K562 (cell line): ENCODE data around the gene TMEM191C. TPM values are rescaled to one million over a fixed set of nuclear protein-coding genes. Genes with fewer than 3 reads are reported as not detected.
A peak's percentile ranks its signal among the peaks of the same experiment; 100 is the strongest.

Experiments
- CTCF ChIP-seq, 3 experiments: IDR thresholded peaks in 2 of 3; conservative IDR thresholded peaks in 1 of 3; 2 replicates each; pipeline ENCODE4 v1.5.1; 2011 to 2012; ENCODE audit warnings: low read length in 3 of 3, mild to moderate bottlenecking in 3 of 3, control low read depth in 2 of 3, improper control_type of control experiment in 1 of 3, inconsistent platforms in 1 of 3, low read depth in 1 of 3, mixed read lengths in 1 of 3, moderate library complexity in 1 of 3; ENCODE audit not compliant: insufficient read depth in 2 of 3
- GABPA ChIP-seq: fragments of 200-800 bp; sonication (Bioruptor generic); conservative IDR thresholded peaks from 2 replicates; pipeline ENCODE4 v1.6.1; 2016; ENCODE audit warnings: low read depth, missing genetic modification characterization, missing compliant biosample characterization
- GATAD2B ChIP-seq: fragments of 450-650 bp; IDR thresholded peaks from 2 replicates; pipeline ENCODE4 v1.6.1; 2017; ENCODE audit warnings: mild to moderate bottlenecking, borderline replicate concordance
- HNRNPLL ChIP-seq: fragments of 200-400 bp; formaldehyde crosslinking; IDR thresholded peaks from 2 replicates; pipeline ENCODE4 v1.6.1; 2017; ENCODE audit warnings: low read length, low read depth, mild to moderate bottlenecking; ENCODE audit not compliant: poor library complexity, severe bottlenecking
- MBD1 ChIP-seq: fragments of 250-450 bp; sonication (Bioruptor Pico); IDR thresholded peaks from 2 replicates; pipeline ENCODE4 v1.8.0; 2022; ENCODE audit warnings: inconsistent platforms
- MLX ChIP-seq, 2 experiments: fragments of 450-650 bp in 1 of 2; sonication (generic) in 1 of 2; formaldehyde crosslinking; conservative IDR thresholded peaks; 2 replicates each; pipeline versions ENCODE4 v1.4.0 to v1.8.1; 2020 to 2022; ENCODE audit warnings: mild to moderate bottlenecking in 1 of 2, missing genetic modification reagents in 1 of 2
- MTA2 ChIP-seq: fragments of 450-650 bp; IDR thresholded peaks from 2 replicates; pipeline ENCODE4 v1.6.1; 2016; ENCODE audit warnings: low read depth
- NBN ChIP-seq: fragments of 450-650 bp; IDR thresholded peaks from 2 replicates; pipeline ENCODE4 v1.6.1; 2016; ENCODE audit warnings: low read depth, mild to moderate bottlenecking
- NFRKB ChIP-seq: fragments of 450-650 bp; IDR thresholded peaks from 2 replicates; pipeline ENCODE4 v1.6.1; 2016; ENCODE audit warnings: low read depth
- NRF1 ChIP-seq, 2 experiments: fragments of 450-650 bp; IDR thresholded peaks in 1 of 2; conservative IDR thresholded peaks in 1 of 2; 2 replicates each; pipeline ENCODE4 v1.6.1; 2014; ENCODE audit warnings: mild to moderate bottlenecking in 2 of 2
- PCBP1 ChIP-seq: fragments of 200-400 bp; formaldehyde crosslinking; IDR thresholded peaks from 2 replicates; pipeline ENCODE4 v1.6.1; 2018; ENCODE audit warnings: mild to moderate bottlenecking, low read depth, low read length; ENCODE audit not compliant: poor library complexity, severe bottlenecking
- POLR2AphosphoS5 ChIP-seq: IDR thresholded peaks from 2 replicates; pipeline ENCODE4 v1.6.1; 2011; ENCODE audit warnings: mild to moderate bottlenecking, low read depth, low read length, moderate library complexity; ENCODE audit not compliant: control insufficient read depth, insufficient read depth
- PPARD ChIP-seq: fragments of 250-450 bp; sonication (Bioruptor Pico); IDR thresholded peaks from 2 replicates; pipeline ENCODE4 v1.8.0; 2022; ENCODE audit warnings: inconsistent platforms, mild to moderate bottlenecking, moderate library complexity
- SREBF1 ChIP-seq: fragments of 150-350 bp; IDR thresholded peaks from 2 replicates; pipeline ENCODE4 v1.6.1; 2014; ENCODE audit warnings: antibody characterized with exemption, low read depth, low read length, borderline replicate concordance
- SRSF7 ChIP-seq: fragments of 200-400 bp; formaldehyde crosslinking; optimal IDR thresholded peaks from 2 replicates; pipeline ENCODE3; 2017; ENCODE audit warnings: mild to moderate bottlenecking, low read depth, low read length
- TGIF2 ChIP-seq: sonication (generic); formaldehyde crosslinking; IDR thresholded peaks from 2 replicates; pipeline ENCODE4 v1.8.1; 2022; ENCODE audit warnings: mild to moderate bottlenecking, missing genetic modification reagents, moderate library complexity
- ZBED1 ChIP-seq: IDR thresholded peaks from 2 replicates; pipeline ENCODE4 v1.6.1; 2014
- ZBTB17 ChIP-seq: fragments of 450-650 bp; formaldehyde crosslinking; IDR thresholded peaks from 2 replicates; pipeline ENCODE4 v1.4.0; 2020; ENCODE audit warnings: mild to moderate bottlenecking
- ZNF133 ChIP-seq: fragments of 250-450 bp; sonication (Bioruptor Pico); IDR thresholded peaks from 2 replicates; pipeline ENCODE4 v1.4.0; 2020; ENCODE audit warnings: mild to moderate bottlenecking
- ZNF175 ChIP-seq: fragments of 200-800 bp; sonication (Bioruptor generic); IDR thresholded peaks from 2 replicates; pipeline ENCODE4 v1.6.1; 2016; ENCODE audit warnings: low read depth, mild to moderate bottlenecking, missing genetic modification characterization, missing compliant biosample characterization
- ZNF253 ChIP-seq: fragments of 250-450 bp; sonication (Bioruptor Pico); conservative IDR thresholded peaks from 2 replicates; pipeline ENCODE4 v1.6.1; 2021; ENCODE audit warnings: mild to moderate bottlenecking
- ZNF316 ChIP-seq: fragments of 450-650 bp; IDR thresholded peaks from 2 replicates; pipeline ENCODE4 v1.6.1; 2016
- polyA plus RNA-seq, 8 experiments: library from polyadenylated mRNA; depleted of rRNA in 4 of 8; stranded (reverse) in 5 of 8; unstranded in 3 of 8; fragments of >200 nt; fragmentation: Nextera tagmentation in 2 of 8; fragmentation: Illumina TruSeq in 1 of 8; extraction: Ambion mirVana in 2 of 8; extraction: Trizol in 1 of 8; gene quantifications; 2 replicates each; pipeline versions ENCODE4 v1.2.1 to v1.2.3, GENCODE V29; 2011 to 2014; ENCODE audit warnings: inconsistent platforms in 1 of 8, missing spikeins in 1 of 8
- total RNA-seq, 7 experiments: library from RNA; depleted of rRNA in 6 of 7; stranded (reverse); fragments of >200 nt in 6 of 7; fragmentation: Illumina TruSeq in 2 of 7; extraction: Trizol in 2 of 7; gene quantifications; 2 replicates each; pipeline versions ENCODE4 v1.2.1 to v1.2.3, GENCODE V29; 2011 to 2021; ENCODE audit warnings: low replicate concordance in 1 of 7
- TF ChIP-seq, protein P1 (sequence below): fragments of 250-450 bp; sonication (Bioruptor Pico); IDR thresholded peaks from 2 replicates; pipeline ENCODE4 v1.5.0; 2021; ENCODE audit warnings: mild to moderate bottlenecking, moderate library complexity

Gene TMEM191C
- total and polyA plus RNA-seq, 9 of the 15 experiments (the other 6 are each of a cell fraction or from before 2014, with no cell fraction given): 0.15 to 7.1 (median 1.1) TPM

DNA sequence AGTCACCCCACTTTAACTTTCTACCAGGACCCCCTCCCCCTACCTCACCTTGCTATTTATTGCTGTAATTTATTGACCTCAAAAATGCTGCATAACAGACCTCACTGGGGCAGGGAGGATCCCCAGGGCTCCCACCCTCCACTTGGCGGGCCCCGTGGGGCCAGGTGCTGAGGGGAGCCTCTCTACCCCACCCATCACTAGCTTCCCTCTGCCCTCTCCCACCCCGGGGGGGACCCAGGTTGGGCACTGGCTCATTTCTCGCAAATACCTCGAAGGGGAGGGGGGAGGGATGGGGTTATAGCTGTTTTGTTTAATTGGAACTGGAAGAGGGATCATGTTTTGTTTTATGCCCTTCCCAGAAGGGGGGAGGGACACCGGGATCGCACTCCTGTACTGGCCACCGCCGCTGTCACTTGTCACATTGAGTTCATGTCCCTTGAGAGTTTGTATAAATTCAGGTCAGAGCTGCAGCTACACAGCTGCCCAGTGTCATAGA, 16.3 kb upstream of the TMEM191C start (continued):
- TF ChIP-seq ZNF175 (CRISPR knock-in tag): no peak
- TF ChIP-seq NFRKB: no peak
- no peak for TF ChIP-seq MTA2
- TF ChIP-seq GATAD2B: no peak
- peak; percentile 84; the same call in 1 of the 2 replicates for TF ChIP-seq TGIF2
- TF ChIP-seq CTCF (IDR thresholded peaks at IDR 0.05 in 2 of 3, conservative IDR thresholded peaks at IDR 0.05 in 1 of 3; ENCODE audit: insufficient read depth in 2 of 3, low read depth in 1 of 3, low read length in 3 of 3): no peak; a peak in 1 of 6 replicates
- TF ChIP-seq PPARD: no peak
- no peak for TF ChIP-seq ZNF316
- peak; percentile 29 for TF ChIP-seq HNRNPLL
- no peak for TF ChIP-seq NRF1 (conservative IDR thresholded peaks at IDR 0.05 in 1 of 2, IDR thresholded peaks at IDR 0.05 in 1 of 2)
- TF ChIP-seq ZBTB17 (CRISPR knock-in tag): no peak
- no peak for TF ChIP-seq SRSF7
- no peak; the same call in 1 of the 2 replicates for TF ChIP-seq POLR2AphosphoS5
- TF ChIP-seq NBN: no peak
- TF ChIP-seq ZBED1: no peak
- TF ChIP-seq ZNF253 (CRISPR knock-in tag): no peak
- TF ChIP-seq ZNF133: no peak
- no peak for TF ChIP-seq SREBF1
- no peak for TF ChIP-seq MBD1 (CRISPR knock-in tag)
- TF ChIP-seq, protein P1, sequence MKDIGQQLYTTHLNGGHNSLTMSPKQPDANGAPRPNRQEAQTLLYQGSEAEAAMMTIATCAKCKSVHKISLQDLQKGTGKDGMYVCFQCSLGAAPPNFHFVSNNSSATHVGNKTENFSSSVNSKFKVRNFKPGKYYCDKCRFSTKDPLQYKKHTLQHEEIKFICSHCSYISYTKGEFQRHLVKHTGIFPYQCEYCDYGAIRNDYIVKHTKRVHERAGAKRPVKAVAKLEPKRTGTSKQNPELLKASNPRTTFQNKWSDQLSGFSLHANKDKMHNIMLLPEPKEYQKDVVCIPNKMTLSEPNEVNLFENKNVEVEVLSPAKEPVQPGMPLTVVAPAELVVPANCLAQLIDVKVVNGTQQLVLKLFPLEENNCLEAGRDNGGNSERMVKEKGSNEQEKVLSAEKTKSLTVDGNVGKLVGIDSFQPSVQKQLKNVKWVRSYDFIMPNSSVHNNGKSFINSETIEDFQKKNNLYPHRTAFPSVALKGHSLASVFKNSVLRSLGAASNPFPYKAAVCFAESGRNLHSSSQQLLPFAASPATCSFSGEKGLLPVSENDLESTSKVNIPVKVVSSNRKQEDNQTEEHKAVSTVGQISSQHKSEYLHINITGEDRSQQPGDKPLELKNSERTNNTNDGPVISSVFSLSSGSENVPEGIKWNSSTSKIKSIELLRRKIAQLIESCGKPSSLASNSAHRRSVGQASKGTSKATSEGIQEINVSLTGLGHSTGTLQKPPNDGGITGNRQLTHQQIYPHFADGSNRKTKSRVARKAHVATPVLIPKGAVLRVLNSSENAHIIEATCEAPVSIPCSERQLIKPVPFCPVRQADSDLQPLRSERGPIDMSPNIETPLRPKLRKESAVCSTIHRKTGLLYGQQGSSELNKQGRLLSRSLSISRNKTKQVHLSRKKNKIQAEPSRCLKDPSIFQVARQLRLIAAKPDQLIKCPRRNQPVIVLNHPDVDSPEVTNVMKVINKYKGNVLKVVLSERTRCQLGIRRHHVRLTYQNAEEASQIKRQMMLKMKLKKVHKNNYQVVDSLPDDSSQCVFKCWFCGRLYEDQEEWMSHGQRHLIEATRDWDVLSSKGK (CRISPR knock-in tag): no peak
- no peak for TF ChIP-seq GABPA (tag)
- TF ChIP-seq MLX (CRISPR knock-in tag; conservative IDR thresholded peaks at IDR 0.05): no peak
- TF ChIP-seq PCBP1: no peak
